Measurements from ENCODE around the gene SIX2. TPM values are rescaled to one million over a fixed set of nuclear protein-coding genes. Genes with fewer than 3 reads are reported as not detected.
"Not testable (repeated sequence)": the region's sequence is repeated elsewhere in the genome, so short reads cannot be mapped to it uniquely, and the experiment has no call there.

SIX2 gene
- total RNA-seq, 1 donor from 2014 or later: not detected

DNA sequence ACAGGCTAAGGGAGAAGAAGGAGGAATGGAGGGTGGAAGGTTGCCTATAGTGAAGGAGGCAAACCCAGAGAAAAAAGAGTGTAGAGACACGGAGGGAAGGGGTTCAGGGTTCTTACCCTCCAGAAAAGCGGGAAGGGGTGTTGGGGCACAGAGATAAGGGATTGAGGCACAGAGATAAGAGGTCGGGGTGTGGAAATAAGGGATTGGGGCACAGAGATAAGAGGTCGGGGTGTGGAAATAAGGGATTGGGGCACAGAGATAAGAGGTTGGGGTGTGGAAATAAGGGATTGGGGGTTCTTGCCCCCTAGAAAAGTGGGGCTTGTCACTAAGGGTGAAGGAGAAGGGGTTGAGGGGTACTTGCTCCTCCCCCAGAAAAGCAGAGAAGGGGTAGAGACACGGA, 29.6 kb upstream of the SIX2 start:
- intact Hi-C loops (cut with micrococcal nuclease); H3K4me1 Mint-ChIP-seq (ENCODE audit: low read depth): not testable (repeated sequence)

DNA sequence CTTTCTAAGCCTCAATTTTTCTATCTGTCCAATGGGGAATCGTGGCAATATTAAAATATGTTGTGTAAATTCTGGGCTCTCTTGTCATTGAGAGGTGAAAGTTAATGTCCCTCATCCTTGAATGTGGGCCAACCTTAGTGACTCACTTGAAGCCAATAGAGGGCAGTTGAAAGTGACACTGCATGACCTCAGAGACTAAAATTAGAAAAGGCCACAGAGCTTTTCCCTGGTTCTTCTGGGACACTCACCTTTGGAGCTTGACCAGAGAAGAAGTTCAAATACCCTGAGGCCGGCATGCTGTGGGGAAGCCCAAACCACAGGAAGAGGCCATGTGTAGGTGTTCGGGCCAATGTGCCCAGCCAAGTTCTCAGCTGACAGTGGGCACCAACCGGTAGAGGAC, 24.1 kb upstream of the SIX2 start:
- Mint-ChIP-seq H3K27ac (no peak overlapping the region), H3K4me3 (no peak overlapping the region), H3K27me3 (ENCODE audit: insufficient read depth) (peaks cover 3% of the 10 kb centered on the region), H3K9me3 (no peaks in the 10 kb centered on the region), H3K4me1 (ENCODE audit: low read depth) (no peaks in the 10 kb centered on the region), H3K36me3 (ENCODE audit: low read depth) (no peaks in the 10 kb centered on the region)
- DNase-seq (ENCODE audit: low spot score): no peak
- intact Hi-C loops (cut with micrococcal nuclease): no loop called here

More for the DNA sequence above, 29.6 kb upstream of the SIX2 start:
- not testable (repeated sequence) for H3K27me3 Mint-ChIP-seq (ENCODE audit: insufficient read depth); H3K36me3 Mint-ChIP-seq (ENCODE audit: low read depth); DNase-seq (ENCODE audit: low spot score); H3K27ac Mint-ChIP-seq; H3K4me3 Mint-ChIP-seq; H3K9me3 Mint-ChIP-seq

DNA sequence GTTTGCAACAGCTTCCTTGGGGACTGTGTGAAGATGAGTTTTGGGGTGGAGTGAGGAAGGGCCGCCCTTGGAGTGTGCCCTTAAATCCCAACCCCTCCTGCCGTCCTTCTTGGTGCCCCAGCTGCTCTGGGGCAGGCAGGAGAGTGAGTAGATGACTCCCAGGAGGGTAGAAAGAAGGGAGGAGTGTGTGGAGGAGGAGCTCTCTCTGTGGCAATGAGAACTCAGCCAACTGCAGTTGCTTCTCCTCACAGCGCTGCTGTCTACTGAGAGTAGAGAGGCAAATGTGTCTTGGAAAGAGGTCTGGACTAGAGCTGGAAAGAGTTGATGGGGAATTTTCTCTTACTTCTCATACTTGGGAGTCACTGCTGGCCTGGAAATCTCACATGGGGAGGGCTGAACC, 21.8 kb upstream of the SIX2 start:
- H3K4me3 Mint-ChIP-seq: no peak overlapping the region
- H3K36me3 Mint-ChIP-seq (ENCODE audit: low read depth): no peaks in the 10 kb centered on the region
- no peak for DNase-seq (ENCODE audit: low spot score)
- H3K27ac Mint-ChIP-seq: no peak overlapping the region
- H3K4me1 Mint-ChIP-seq (ENCODE audit: low read depth): no peaks in the 10 kb centered on the region
- H3K27me3 Mint-ChIP-seq (ENCODE audit: insufficient read depth): peaks cover 3% of the 10 kb centered on the region
- no peaks in the 10 kb centered on the region for H3K9me3 Mint-ChIP-seq
- intact Hi-C loops (cut with micrococcal nuclease): no loop called here

DNA sequence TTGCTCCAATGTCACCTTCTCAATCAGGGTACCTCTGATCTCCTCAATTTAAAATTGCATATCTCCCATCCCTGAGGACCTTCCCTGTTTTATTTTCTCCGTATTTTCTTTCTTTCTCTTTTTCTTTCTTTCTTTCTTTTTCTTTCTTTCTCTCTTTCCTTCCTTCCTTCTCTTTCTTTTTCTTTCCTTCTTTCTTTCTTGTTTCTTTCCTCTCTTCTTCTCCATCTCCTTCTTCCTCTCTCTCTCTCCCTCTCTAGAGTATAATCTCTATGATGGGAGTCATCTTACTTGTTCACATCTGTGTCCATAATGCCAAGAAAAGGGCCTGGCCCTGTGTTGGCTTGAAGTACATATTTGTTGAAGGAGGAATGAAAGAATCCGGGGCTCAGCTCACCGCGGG, 21.3 kb upstream of the SIX2 start:
- H3K4me1 Mint-ChIP-seq (ENCODE audit: low read depth): no peaks in the 10 kb centered on the region
- no peak overlapping the region for H3K4me3 Mint-ChIP-seq
- H3K27me3 Mint-ChIP-seq (ENCODE audit: insufficient read depth): peaks cover 5% of the 10 kb centered on the region
- intact Hi-C loops (cut with micrococcal nuclease): no loop called here
- no peaks in the 10 kb centered on the region for H3K36me3 Mint-ChIP-seq (ENCODE audit: low read depth)
- H3K9me3 Mint-ChIP-seq: no peaks in the 10 kb centered on the region
- H3K27ac Mint-ChIP-seq: no peak overlapping the region
- no peak for DNase-seq (ENCODE audit: low spot score)

DNA sequence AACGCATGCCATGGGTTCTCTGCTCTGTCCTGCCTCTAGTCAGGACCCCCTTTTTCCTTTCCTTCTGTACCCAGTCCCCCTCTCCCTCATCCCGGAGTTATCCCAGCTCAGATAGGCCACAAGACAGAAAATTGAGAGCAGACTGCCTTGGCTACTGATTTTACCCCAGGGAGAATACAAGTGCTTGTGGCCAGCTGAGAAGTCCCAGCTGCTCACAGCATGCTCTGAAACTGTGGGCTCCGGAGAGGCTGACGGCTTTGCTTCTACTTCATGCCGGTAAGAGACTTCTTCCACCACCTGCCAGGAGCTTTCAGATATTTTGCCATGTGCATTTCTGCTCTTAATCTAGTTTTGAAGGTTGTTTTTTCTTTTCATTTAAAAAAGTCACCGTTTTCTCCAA, 20.0 kb upstream of the SIX2 start:
- H3K27me3 Mint-ChIP-seq (ENCODE audit: insufficient read depth): peaks cover 5% of the 10 kb centered on the region
- no peaks in the 10 kb centered on the region for H3K9me3 Mint-ChIP-seq
- DNase-seq (ENCODE audit: low spot score): no peak
- no peak overlapping the region for H3K4me3 Mint-ChIP-seq
- H3K4me1 Mint-ChIP-seq (ENCODE audit: low read depth): no peaks in the 10 kb centered on the region
- intact Hi-C loops (cut with micrococcal nuclease): no loop called here
- H3K36me3 Mint-ChIP-seq (ENCODE audit: low read depth): no peaks in the 10 kb centered on the region
- no peak overlapping the region for H3K27ac Mint-ChIP-seq

DNA sequence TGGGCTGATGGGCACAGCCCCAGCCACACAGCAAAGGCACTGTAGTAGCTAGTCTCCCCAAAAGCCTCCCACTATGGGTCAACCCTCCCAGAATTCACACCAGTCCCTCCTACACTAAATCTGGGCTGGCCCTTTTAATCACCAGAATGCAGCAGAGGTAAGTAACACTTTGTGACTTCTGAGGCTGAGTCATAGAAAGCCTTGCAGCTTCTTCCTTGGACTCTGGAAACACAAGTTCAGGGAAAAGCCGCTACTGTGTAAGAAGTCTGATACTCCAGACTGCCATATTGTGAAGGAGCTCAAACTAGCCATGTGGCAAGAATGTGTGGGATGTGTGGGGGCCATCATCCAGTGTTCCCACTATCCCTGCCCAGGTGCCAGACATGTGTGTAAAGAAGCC, 19.0 kb upstream of the SIX2 start:
- H3K4me3 Mint-ChIP-seq: no peak overlapping the region
- no peak for DNase-seq (ENCODE audit: low spot score)
- no peaks in the 10 kb centered on the region for H3K9me3 Mint-ChIP-seq
- no peak overlapping the region for H3K27ac Mint-ChIP-seq
- H3K27me3 Mint-ChIP-seq (ENCODE audit: insufficient read depth): peaks cover 7% of the 10 kb centered on the region
- no peaks in the 10 kb centered on the region for H3K4me1 Mint-ChIP-seq (ENCODE audit: low read depth)
- H3K36me3 Mint-ChIP-seq (ENCODE audit: low read depth): no peaks in the 10 kb centered on the region
- intact Hi-C loops (cut with micrococcal nuclease): no loop called here

DNA sequence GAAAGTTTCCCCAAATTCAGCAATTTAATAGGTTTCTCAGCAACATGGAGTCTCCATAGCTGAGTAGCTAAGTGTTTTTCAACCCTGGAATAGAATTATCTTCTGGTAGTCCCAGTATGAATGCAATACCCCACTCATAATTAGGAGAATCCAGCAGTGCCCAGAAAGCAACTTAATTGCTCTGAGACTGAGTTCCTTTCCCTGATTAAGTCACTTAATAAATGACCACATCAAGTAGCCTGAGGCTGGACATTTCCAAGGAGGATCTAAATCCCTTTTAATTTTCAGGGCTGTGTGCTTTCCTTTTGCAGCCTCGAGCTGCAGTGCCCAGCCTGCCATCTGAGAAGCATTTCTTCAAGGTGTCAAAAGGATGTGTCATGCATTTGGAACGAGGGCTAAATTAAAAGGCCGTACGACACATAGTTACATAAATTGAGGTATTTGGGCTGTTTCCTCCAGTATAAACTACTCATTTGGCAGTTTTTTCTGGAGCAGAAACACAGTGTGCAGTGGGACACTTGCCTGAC, 17.7 kb upstream of the SIX2 start:
- H3K27me3 Mint-ChIP-seq (ENCODE audit: insufficient read depth): peaks cover 8% of the 10 kb centered on the region
- DNase-seq (ENCODE audit: low spot score): no peak
- H3K4me3 Mint-ChIP-seq: no peak overlapping the region
- no peaks in the 10 kb centered on the region for H3K4me1 Mint-ChIP-seq (ENCODE audit: low read depth)
- H3K36me3 Mint-ChIP-seq (ENCODE audit: low read depth): no peaks in the 10 kb centered on the region
- no peaks in the 10 kb centered on the region for H3K9me3 Mint-ChIP-seq
- no peak overlapping the region for H3K27ac Mint-ChIP-seq
- intact Hi-C loops (cut with micrococcal nuclease): no loop called here

DNA sequence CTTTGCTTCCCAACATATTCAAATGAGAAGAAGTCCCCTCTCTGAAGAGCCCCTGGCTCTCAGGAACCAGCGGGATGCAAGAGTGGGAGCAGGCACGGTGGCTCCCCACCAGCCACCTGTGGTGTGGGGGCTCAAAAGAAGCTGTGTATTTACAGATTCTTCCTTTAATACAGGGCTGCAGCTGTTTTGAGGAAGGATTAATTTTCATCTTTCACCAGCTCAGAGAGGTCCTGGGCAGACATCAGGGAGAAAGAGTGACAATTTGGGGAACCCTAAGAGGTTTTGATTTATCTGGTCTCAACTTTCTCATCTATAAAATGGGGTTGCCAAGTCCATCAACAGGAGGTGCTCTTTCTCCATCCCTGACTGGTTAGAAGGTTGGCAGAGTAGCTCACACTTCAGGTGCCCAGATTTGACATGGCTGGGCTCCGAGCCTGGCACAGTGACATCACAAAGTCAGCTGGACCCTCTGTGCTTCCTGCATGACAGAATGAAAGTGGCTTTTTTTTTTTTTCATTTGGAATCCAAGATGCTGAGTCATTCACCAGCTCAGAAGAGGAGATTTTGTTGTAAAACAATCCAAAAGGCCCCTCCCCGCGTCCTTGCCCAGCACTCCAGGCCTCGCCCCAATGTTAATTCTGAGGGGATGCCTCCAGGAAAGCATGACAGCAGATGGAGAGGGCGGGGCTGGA, 15.5 kb upstream of the SIX2 start:
- no peaks in the 10 kb centered on the region for H3K9me3 Mint-ChIP-seq
- peaks cover 8% of the 10 kb centered on the region for H3K27me3 Mint-ChIP-seq (ENCODE audit: insufficient read depth)
- no peaks in the 10 kb centered on the region for H3K4me1 Mint-ChIP-seq (ENCODE audit: low read depth)
- no peak overlapping the region for H3K27ac Mint-ChIP-seq
- intact Hi-C loops (cut with micrococcal nuclease): no loop called here
- no peak for DNase-seq (ENCODE audit: low spot score)
- H3K4me3 Mint-ChIP-seq: no peak overlapping the region
- no peaks in the 10 kb centered on the region for H3K36me3 Mint-ChIP-seq (ENCODE audit: low read depth)

DNA sequence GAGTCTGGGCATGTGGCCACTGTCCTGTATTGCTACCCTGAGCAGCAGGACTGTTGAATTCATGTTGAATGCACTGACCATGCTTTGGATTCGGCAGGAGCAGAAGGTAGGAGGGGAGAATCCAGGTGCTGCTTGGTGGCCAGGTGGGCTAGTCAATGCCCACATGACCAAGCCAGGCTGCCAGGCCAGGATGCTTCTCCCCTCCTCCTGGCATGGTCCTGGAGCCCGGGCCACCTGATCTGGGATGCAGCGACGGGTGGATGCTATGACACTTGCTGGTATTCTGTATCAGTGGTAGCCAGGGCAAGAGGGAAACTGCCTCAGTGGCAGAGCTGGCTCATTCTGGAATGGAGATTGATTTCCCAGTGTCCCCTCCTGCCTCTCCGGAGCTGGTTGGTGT, 14.8 kb upstream of the SIX2 start:
- no peak for DNase-seq (ENCODE audit: low spot score)
- intact Hi-C loops (cut with micrococcal nuclease): no loop called here
- Mint-ChIP-seq H3K4me3 (no peak overlapping the region), H3K27me3 (ENCODE audit: insufficient read depth) (peaks cover 10% of the 10 kb centered on the region), H3K4me1 (ENCODE audit: low read depth) (no peaks in the 10 kb centered on the region), H3K27ac (no peak overlapping the region), H3K36me3 (ENCODE audit: low read depth) (no peaks in the 10 kb centered on the region), H3K9me3 (no peaks in the 10 kb centered on the region)

DNA sequence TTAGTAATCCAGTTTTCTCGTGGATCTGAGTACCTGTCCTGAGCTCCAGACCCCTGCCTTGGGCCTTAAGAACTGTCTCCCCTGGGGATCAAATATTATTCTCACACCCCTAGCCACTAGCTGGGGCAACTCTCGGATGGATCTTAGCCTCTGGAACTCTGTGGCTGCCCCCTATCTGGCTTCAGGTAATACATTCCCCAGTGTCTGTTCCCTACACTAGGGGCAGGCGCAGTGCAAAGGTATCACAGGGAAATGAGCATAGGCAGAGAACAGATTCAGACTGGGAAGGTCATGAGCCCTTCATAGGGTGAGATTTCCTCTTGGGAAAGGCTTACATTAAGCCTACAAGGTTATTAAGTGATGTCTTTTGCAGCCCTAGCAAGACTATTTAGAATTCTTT, 11.2 kb upstream of the SIX2 start:
- H3K4me1 Mint-ChIP-seq (ENCODE audit: low read depth): no peaks in the 10 kb centered on the region
- H3K36me3 Mint-ChIP-seq (ENCODE audit: low read depth): no peaks in the 10 kb centered on the region
- no peak overlapping the region for H3K27ac Mint-ChIP-seq
- no peak overlapping the region for H3K4me3 Mint-ChIP-seq
- no peak for DNase-seq (ENCODE audit: low spot score)
- intact Hi-C loops (cut with micrococcal nuclease): no loop called here
- peaks cover 30% of the 10 kb centered on the region for H3K27me3 Mint-ChIP-seq (ENCODE audit: insufficient read depth)
- no peaks in the 10 kb centered on the region for H3K9me3 Mint-ChIP-seq

DNA sequence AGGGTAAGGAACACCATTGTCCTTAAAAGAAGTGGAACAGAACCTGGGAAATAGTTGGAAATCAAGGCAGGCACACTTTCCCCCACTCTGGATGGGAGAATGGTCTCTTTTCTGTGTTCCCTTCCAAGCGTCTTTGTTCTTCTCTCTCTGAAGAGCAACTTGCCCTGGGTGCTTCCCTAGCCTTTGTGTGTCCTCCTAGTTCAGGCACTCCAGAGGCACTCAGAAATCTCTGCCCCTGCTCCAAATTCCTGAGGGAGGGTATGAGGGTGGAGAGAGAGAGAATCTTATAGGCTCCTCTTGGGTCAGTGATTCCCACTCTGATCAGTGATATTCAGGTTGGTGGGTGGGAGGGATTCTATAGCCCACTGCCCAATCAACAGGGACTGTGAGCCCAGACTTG, 8.8 kb upstream of the SIX2 start:
- no peak overlapping the region for H3K27ac Mint-ChIP-seq
- peaks cover 41% of the 10 kb centered on the region for H3K27me3 Mint-ChIP-seq (ENCODE audit: insufficient read depth)
- H3K4me3 Mint-ChIP-seq: no peak overlapping the region
- H3K4me1 Mint-ChIP-seq (ENCODE audit: low read depth): no peaks in the 10 kb centered on the region
- H3K36me3 Mint-ChIP-seq (ENCODE audit: low read depth): no peaks in the 10 kb centered on the region
- no peak for DNase-seq (ENCODE audit: low spot score)
- intact Hi-C loops (cut with micrococcal nuclease): no loop called here
- H3K9me3 Mint-ChIP-seq: no peaks in the 10 kb centered on the region

DNA sequence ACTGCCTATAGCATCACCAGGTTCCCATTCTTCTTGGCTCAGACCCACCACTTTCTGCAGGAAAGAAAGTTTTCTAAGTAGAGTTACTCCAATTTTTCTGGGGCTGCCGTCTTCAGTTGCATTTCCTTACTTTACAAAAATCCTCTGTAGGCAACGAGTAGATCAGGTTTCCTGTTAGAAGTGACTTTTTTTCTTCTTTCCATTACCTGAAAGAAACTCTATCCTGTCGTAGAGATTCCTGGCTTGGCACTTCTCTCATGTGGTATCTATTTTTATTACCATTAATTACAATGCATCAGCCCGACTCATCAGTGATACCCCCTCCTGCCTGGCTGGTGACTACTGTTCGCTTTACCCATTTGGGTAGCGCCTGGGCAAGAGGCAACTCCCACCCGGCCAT, 5.6 kb upstream of the SIX2 start:
- peaks cover 68% of the 10 kb centered on the region for H3K27me3 Mint-ChIP-seq (ENCODE audit: insufficient read depth)
- intact Hi-C loops (cut with micrococcal nuclease): loop anchor here (1.0 kb wide), 1 partner anchor 34 kb away; no protein-coding TSS in a partner anchor
- H3K27ac Mint-ChIP-seq: no peak overlapping the region
- no peaks in the 10 kb centered on the region for H3K9me3 Mint-ChIP-seq
- no peak for DNase-seq (ENCODE audit: low spot score)
- no peak overlapping the region for H3K4me3 Mint-ChIP-seq
- no peaks in the 10 kb centered on the region for H3K36me3 Mint-ChIP-seq (ENCODE audit: low read depth)
- no peaks in the 10 kb centered on the region for H3K4me1 Mint-ChIP-seq (ENCODE audit: low read depth)

DNA sequence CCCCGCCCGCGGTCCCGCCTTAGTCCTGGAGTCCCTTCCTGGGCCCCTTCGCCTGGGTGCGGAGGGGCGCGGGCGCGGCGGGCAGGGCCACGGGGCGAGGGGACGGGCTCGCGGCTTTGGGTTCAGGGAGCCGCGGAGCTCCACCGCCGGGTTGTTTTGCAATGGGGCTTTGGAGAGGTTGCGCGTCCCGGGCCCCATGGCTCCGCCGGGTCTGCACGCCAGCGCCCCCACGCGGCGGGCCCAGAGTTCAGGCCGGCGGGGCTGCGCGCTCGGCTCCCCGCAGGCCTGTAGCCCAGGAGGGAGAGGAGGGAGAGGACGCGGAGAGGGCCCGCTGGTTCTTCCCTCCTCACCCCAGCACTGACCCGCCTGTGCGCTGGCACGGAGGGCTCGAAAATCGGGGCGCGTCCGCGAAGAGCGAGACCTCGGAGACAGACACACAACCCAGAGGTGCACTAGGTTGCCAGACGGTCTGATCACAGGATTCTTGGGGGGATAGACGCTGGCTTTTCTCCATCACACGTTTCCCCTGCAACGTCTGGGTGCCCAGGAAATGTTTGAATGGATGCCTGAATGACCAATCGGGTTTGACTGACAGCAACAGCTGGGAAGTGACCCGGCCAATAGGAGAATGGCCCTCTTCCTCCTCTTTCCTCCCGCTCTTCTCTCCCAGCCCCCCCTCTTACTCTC, 4.9 kb upstream of the SIX2 start:
- Mint-ChIP-seq H3K4me3 (no peak overlapping the region), H3K27me3 (ENCODE audit: insufficient read depth) (peaks cover 70% of the 10 kb centered on the region)
- intact Hi-C loops (cut with micrococcal nuclease): loop anchor here (1.0 kb wide), 1 partner anchor 33 kb away; no protein-coding TSS in a partner anchor

More for the DNA sequence above, 4.9 kb upstream of the SIX2 start:
- Mint-ChIP-seq H3K36me3 (ENCODE audit: low read depth) (no peaks in the 10 kb centered on the region), H3K9me3 (no peaks in the 10 kb centered on the region), H3K27ac (no peak overlapping the region), H3K4me1 (ENCODE audit: low read depth) (no peaks in the 10 kb centered on the region)
- DNase-seq (ENCODE audit: low spot score): no peak

Data from activated T-helper 1 cell treated with anti-CD3 and anti-CD28 coated beads, Interleukin-12 subunit alpha, Interleukin-12 subunit beta, Interleukin-2, Interleukin-4 antibody, amounts not matched to agents 30 ng/mL and 10 ng/mL and 1 ng/mL, durations not matched to agents 14 hours and 24 hours and 36 hours (primary cell).